ENCODE data around the gene P2RX2.

The P2RX2 gene

GRCh38 chr12:132624910-132625630, 6.5 kb downstream of the P2RX2 start:
- Histone ChIP-seq H3K4me1 (ENCODE audit: insufficient read depth, low read length) (peaks cover 4% of the 10 kb centered on the region; the same call in 1 of the 2 replicates), H3K36me3 (ENCODE audit: insufficient read depth, low read length) (peaks cover 9% of the 10 kb centered on the region), H3K9ac (ENCODE audit: low read depth, low read length) (no peak overlapping the region), H3K9me3 (ENCODE audit: control insufficient read depth, insufficient read depth, low read length) (no peaks in the 10 kb centered on the region)

GRCh38 chr12:132625731-132626430, 7.3 kb downstream of the P2RX2 start:
- H3K4me1 ChIP-seq (ENCODE audit: insufficient read depth, low read length): peaks cover 4% of the 10 kb centered on the region; the same call in 1 of the 2 replicates
- no peak overlapping the region for H3K9ac ChIP-seq (ENCODE audit: low read depth, low read length)

GRCh38 chr12:132629330-132629729, 10.8 kb downstream of the P2RX2 start:
- Histone ChIP-seq H3K9ac (ENCODE audit: low read depth, low read length) (no peak overlapping the region), H3K4me1 (ENCODE audit: insufficient read depth, low read length) (no peaks in the 10 kb centered on the region), H3K36me3 (ENCODE audit: insufficient read depth, low read length) (peaks cover 15% of the 10 kb centered on the region; the same call in 1 of the 2 replicates), H3K9me3 (ENCODE audit: control insufficient read depth, insufficient read depth, low read length) (no peaks in the 10 kb centered on the region)

More at GRCh38 chr12:132625731-132626430, 7.3 kb downstream of the P2RX2 start:
- H3K9me3 ChIP-seq (ENCODE audit: control insufficient read depth, insufficient read depth, low read length): no peaks in the 10 kb centered on the region
- peaks cover 12% of the 10 kb centered on the region for H3K36me3 ChIP-seq (ENCODE audit: insufficient read depth, low read length)

GRCh38 chr12:132630672-132631071, 12.1 kb downstream of the P2RX2 start:
- H3K4me1 ChIP-seq (ENCODE audit: insufficient read depth, low read length): no peaks in the 10 kb centered on the region
- no peak overlapping the region for H3K9ac ChIP-seq (ENCODE audit: low read depth, low read length)
- H3K9me3 ChIP-seq (ENCODE audit: control insufficient read depth, insufficient read depth, low read length): no peaks in the 10 kb centered on the region
- peaks cover 18% of the 10 kb centered on the region for H3K36me3 ChIP-seq (ENCODE audit: insufficient read depth, low read length)

GRCh38 chr12:132631666-132632065, 13.1 kb downstream of the P2RX2 start:
- no peak overlapping the region for H3K9ac ChIP-seq (ENCODE audit: low read depth, low read length)
- H3K9me3 ChIP-seq (ENCODE audit: control insufficient read depth, insufficient read depth, low read length): no peaks in the 10 kb centered on the region
- peaks cover 25% of the 10 kb centered on the region for H3K36me3 ChIP-seq (ENCODE audit: insufficient read depth, low read length)

GRCh38 chr12:132632521-132633228, 14.1 kb downstream of the P2RX2 start:
- H3K4me1 ChIP-seq (ENCODE audit: insufficient read depth, low read length): no peaks in the 10 kb centered on the region
- H3K9me3 ChIP-seq (ENCODE audit: control insufficient read depth, insufficient read depth, low read length): no peaks in the 10 kb centered on the region
- peaks cover 32% of the 10 kb centered on the region for H3K36me3 ChIP-seq (ENCODE audit: insufficient read depth, low read length)
- H3K9ac ChIP-seq (ENCODE audit: low read depth, low read length): no peak overlapping the region

More at GRCh38 chr12:132631666-132632065, 13.1 kb downstream of the P2RX2 start:
- no peaks in the 10 kb centered on the region for H3K4me1 ChIP-seq (ENCODE audit: insufficient read depth, low read length)

- Histone ChIP-seq H3K9me3 (ENCODE audit: control insufficient read depth, insufficient read depth, low read length) (no peaks in the 10 kb centered on the region), H3K9ac (ENCODE audit: low read depth, low read length) (no peak overlapping the region), H3K4me1 (ENCODE audit: insufficient read depth, low read length) (no peaks in the 10 kb centered on the region), H3K36me3 (ENCODE audit: insufficient read depth, low read length) (peaks cover 36% of the 10 kb centered on the region)
Measured at GRCh38 chr12:132633398-132633797, 14.8 kb downstream of the P2RX2 start.

GRCh38 chr12:132633901-132634300, 15.3 kb downstream of the P2RX2 start:
- H3K9me3 ChIP-seq (ENCODE audit: control insufficient read depth, insufficient read depth, low read length): no peaks in the 10 kb centered on the region
- peaks cover 36% of the 10 kb centered on the region for H3K36me3 ChIP-seq (ENCODE audit: insufficient read depth, low read length)

GRCh38 chr12:132634411-132634990, 15.9 kb downstream of the P2RX2 start:
- Histone ChIP-seq H3K4me1 (ENCODE audit: insufficient read depth, low read length) (no peaks in the 10 kb centered on the region), H3K36me3 (ENCODE audit: insufficient read depth, low read length) (peaks cover 36% of the 10 kb centered on the region), H3K9me3 (ENCODE audit: control insufficient read depth, insufficient read depth, low read length) (no peaks in the 10 kb centered on the region), H3K9ac (ENCODE audit: low read depth, low read length) (no peak overlapping the region)

More at GRCh38 chr12:132633901-132634300, 15.3 kb downstream of the P2RX2 start:
- no peaks in the 10 kb centered on the region for H3K4me1 ChIP-seq (ENCODE audit: insufficient read depth, low read length)
- no peak overlapping the region for H3K9ac ChIP-seq (ENCODE audit: low read depth, low read length)

GRCh38 chr12:132635076-132635955, 16.7 kb downstream of the P2RX2 start:
- Histone ChIP-seq H3K4me1 (ENCODE audit: insufficient read depth, low read length) (no peaks in the 10 kb centered on the region), H3K9ac (ENCODE audit: low read depth, low read length) (no peak overlapping the region), H3K9me3 (ENCODE audit: control insufficient read depth, insufficient read depth, low read length) (no peaks in the 10 kb centered on the region), H3K36me3 (ENCODE audit: insufficient read depth, low read length) (peaks cover 36% of the 10 kb centered on the region)

GRCh38 chr12:132637811-132638210, 19.2 kb downstream of the P2RX2 start:
- Histone ChIP-seq H3K36me3 (ENCODE audit: insufficient read depth, low read length) (peaks cover 26% of the 10 kb centered on the region), H3K9ac (ENCODE audit: low read depth, low read length) (no peak overlapping the region; the same call in 1 of the 2 replicates)

GRCh38 chr12:132638541-132639408, 20.2 kb downstream of the P2RX2 start:
- H3K4me1 ChIP-seq (ENCODE audit: insufficient read depth, low read length): no peaks in the 10 kb centered on the region
- H3K36me3 ChIP-seq (ENCODE audit: insufficient read depth, low read length): peaks cover 26% of the 10 kb centered on the region
- H3K9me3 ChIP-seq (ENCODE audit: control insufficient read depth, insufficient read depth, low read length): no peaks in the 10 kb centered on the region
- no peak overlapping the region for H3K9ac ChIP-seq (ENCODE audit: low read depth, low read length)

More at GRCh38 chr12:132637811-132638210, 19.2 kb downstream of the P2RX2 start:
- H3K4me1 ChIP-seq (ENCODE audit: insufficient read depth, low read length): no peaks in the 10 kb centered on the region
- H3K9me3 ChIP-seq (ENCODE audit: control insufficient read depth, insufficient read depth, low read length): no peaks in the 10 kb centered on the region
